Measurements from ENCODE around the gene RPL26.

DNA sequence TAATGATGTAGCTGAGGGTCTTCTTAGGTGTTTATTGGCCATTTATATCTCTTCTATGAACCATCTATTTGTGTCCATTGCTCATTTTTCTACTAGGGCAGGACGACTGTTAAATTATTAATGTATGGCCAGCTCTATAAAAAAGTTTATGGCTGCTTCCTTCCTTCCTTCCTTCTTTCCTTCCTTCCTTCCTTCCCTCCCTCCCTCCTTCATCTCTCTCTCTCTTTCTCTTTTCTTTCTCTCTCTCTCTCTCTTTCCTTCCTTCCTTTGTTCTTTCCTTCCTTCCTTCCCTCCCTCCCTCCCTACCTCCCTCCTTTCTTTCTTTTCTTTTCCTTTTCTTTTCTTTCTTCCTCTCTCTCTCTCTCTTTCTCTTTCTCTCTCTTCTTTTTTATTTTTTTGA lies 35.5 kb upstream of the RPL26 start:
- TF ChIP-seq TCF4 (CRISPR knock-in tag; IDR thresholded peaks at IDR 0.05; ENCODE audit: borderline replicate concordance) (no peak), ZC3H10 (CRISPR knock-in tag; IDR thresholded peaks at IDR 0.05) (no peak), ZNF8 (CRISPR knock-in tag; IDR thresholded peaks at IDR 0.05) (no peak), GLIS3 (CRISPR knock-in tag; IDR thresholded peaks at IDR 0.05) (no peak), OSR1 (CRISPR knock-in tag; IDR thresholded peaks at IDR 0.05) (no peak)
- TF ChIP-seq, protein P1, sequence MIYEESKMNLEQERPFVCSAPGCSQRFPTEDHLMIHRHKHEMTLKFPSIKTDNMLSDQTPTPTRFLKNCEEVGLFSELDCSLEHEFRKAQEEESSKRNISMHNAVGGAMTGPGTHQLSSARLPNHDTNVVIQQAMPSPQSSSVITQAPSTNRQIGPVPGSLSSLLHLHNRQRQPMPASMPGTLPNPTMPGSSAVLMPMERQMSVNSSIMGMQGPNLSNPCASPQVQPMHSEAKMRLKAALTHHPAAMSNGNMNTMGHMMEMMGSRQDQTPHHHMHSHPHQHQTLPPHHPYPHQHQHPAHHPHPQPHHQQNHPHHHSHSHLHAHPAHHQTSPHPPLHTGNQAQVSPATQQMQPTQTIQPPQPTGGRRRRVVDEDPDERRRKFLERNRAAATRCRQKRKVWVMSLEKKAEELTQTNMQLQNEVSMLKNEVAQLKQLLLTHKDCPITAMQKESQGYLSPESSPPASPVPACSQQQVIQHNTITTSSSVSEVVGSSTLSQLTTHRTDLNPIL (CRISPR knock-in tag; IDR thresholded peaks at IDR 0.05; ENCODE audit: low read depth): no peak
- TF ChIP-seq, protein P2, sequence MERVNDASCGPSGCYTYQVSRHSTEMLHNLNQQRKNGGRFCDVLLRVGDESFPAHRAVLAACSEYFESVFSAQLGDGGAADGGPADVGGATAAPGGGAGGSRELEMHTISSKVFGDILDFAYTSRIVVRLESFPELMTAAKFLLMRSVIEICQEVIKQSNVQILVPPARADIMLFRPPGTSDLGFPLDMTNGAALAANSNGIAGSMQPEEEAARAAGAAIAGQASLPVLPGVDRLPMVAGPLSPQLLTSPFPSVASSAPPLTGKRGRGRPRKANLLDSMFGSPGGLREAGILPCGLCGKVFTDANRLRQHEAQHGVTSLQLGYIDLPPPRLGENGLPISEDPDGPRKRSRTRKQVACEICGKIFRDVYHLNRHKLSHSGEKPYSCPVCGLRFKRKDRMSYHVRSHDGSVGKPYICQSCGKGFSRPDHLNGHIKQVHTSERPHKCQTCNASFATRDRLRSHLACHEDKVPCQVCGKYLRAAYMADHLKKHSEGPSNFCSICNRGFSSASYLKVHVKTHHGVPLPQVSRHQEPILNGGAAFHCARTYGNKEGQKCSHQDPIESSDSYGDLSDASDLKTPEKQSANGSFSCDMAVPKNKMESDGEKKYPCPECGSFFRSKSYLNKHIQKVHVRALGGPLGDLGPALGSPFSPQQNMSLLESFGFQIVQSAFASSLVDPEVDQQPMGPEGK (CRISPR knock-in tag; IDR thresholded peaks at IDR 0.05; ENCODE audit: borderline replicate concordance): no peak

All from SK-N-SH treated with all-trans-retinoic acid at 6 μM for 48 hours (cell line).